ENCODE measurements around the gene GATAD2B.
"Not testable (repeated sequence)": the region's sequence is repeated elsewhere in the genome, so short reads cannot be mapped to it uniquely, and the experiment has no call there.

The GATAD2B gene

DNA sequence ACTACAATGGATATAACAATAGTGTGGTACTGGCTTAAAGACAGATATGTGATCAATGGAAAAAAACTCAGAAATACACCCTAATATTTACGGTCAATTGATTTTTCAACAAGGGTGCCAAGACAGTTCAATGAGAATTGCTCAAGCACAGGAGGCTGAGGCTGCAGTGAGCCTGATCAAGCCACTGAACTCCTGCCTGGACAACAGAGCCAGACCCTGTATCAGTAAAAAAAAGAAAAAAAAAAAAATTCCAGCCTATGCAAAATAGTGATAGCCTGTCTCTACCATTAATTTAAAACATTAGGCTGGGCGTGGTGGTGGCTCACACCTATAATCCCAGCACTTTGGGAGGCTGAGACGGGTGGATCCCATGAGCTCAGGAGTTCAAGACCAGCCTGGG is 77.6 kb downstream of the GATAD2B start:
- Histone ChIP-seq H3K36me3 (ENCODE audit: control insufficient read depth in 1 of 2, insufficient read depth in 2 of 2, low read length in 2 of 2) (no peaks in the 10 kb centered on the region), H3K9me3 (ENCODE audit: control insufficient read depth in 1 of 2, low read length in 2 of 2) (no peaks in the 10 kb centered on the region), H3K4me3 (ENCODE audit: low read depth in 1 of 2, low read length in 2 of 2) (no peak overlapping the region), H3K4me1 (ENCODE audit: control insufficient read depth in 1 of 2, insufficient read depth in 2 of 2, low read length in 2 of 2) (peaks cover 3 to 6% of the 10 kb centered on the region in 2 donors), H3K27me3 (ENCODE audit: control insufficient read depth in 1 of 2, insufficient read depth in 2 of 2, low read length in 2 of 2) (no peaks in the 10 kb centered on the region), H3K27ac (ENCODE audit: low read depth, low read length) (no peak overlapping the region), H3K9ac (ENCODE audit: low read depth in 1 of 2, low read length in 2 of 2) (no peak overlapping the region)

DNA sequence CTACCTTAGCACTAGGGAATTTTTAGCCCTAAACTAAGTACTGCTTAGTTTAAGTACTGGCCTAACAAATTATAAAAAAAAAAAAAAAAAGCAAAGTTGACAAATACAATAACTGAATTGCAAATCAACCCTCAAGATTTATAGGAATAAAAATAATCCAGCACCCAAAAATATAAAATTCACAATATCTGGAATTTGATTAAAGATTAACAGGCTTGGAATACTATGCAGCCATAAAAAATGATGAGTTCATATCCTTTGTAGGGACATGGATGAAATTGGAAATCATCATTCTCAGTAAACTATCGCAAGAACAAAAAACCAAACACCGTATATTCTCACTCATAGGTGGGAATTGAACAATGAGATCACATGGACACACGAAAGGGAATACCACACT is 78.4 kb downstream of the GATAD2B start:
- H3K9me3 ChIP-seq (ENCODE audit: control insufficient read depth in 1 of 2, low read length in 2 of 2); H3K36me3 ChIP-seq (ENCODE audit: control insufficient read depth in 1 of 2, insufficient read depth in 2 of 2, low read length in 2 of 2); H3K27me3 ChIP-seq (ENCODE audit: control insufficient read depth in 1 of 2, insufficient read depth in 2 of 2, low read length in 2 of 2); H3K27ac ChIP-seq (ENCODE audit: low read depth, low read length); H3K4me3 ChIP-seq (ENCODE audit: low read depth in 1 of 2, low read length in 2 of 2); H3K9ac ChIP-seq (ENCODE audit: low read depth in 1 of 2, low read length in 2 of 2); H3K4me1 ChIP-seq (ENCODE audit: control insufficient read depth in 1 of 2, insufficient read depth in 2 of 2, low read length in 2 of 2): not testable (repeated sequence)

DNA sequence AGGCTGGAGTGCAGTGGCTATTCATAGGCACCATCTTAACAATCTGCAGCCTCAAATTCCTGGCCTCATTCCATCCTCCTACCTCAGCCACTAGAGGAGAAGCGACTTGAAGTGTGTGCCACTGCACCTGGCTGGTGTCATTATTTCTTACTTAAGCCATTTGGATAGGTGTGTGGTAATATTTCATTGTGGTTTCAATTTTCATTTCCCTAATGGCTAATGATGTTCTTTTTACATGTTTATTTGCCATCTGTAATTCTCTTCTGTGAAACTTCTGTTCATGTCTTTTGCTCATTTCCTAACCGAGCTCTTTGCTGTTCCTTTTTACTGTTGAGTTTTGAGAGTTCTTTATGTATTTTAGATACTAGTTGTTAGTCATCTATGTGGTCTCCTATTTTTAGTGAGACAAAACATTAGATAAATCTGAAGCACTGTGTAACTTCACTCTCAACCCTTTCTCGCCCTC is 80.7 kb downstream of the GATAD2B start:
- no peak overlapping the region for H3K27ac ChIP-seq (ENCODE audit: low read depth, low read length)
- H3K27me3 ChIP-seq (ENCODE audit: control insufficient read depth in 1 of 2, insufficient read depth in 2 of 2, low read length in 2 of 2), result no peaks in the 10 kb centered on the region
- no peaks in the 10 kb centered on the region for H3K4me1 ChIP-seq (ENCODE audit: control insufficient read depth in 1 of 2, insufficient read depth in 2 of 2, low read length in 2 of 2)

DNA sequence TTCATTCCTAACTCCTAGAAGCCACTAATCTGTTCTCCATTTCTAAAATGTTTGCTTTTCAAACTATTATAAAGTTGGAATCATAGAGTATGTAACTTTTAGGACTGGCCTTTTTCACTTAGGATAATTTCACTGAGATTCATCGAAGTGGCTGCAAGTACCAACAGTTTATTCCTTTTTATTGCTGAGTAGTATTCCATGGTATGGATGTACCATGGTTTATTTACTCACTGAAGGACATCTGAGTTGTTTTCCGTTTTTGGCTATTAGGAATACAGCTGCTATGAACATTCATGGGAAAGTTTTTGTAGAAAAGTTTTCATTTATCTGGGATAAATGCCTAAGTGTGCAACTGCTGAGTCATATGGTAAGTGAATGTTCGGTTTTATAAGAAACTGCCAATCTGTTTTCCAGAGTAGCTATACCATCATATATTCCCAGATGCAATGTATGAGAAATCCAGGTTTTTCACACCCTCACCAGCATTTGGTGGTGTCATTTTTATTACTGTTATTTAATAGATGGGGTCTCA is 81.2 kb downstream of the GATAD2B start:
- H3K36me3 ChIP-seq (ENCODE audit: control insufficient read depth in 1 of 2, insufficient read depth in 2 of 2, low read length in 2 of 2), result no peaks in the 10 kb centered on the region
- no peaks in the 10 kb centered on the region for H3K9me3 ChIP-seq (ENCODE audit: control insufficient read depth in 1 of 2, low read length in 2 of 2)
- H3K4me1 ChIP-seq (ENCODE audit: control insufficient read depth in 1 of 2, insufficient read depth in 2 of 2, low read length in 2 of 2), result no peaks in the 10 kb centered on the region
- no peak overlapping the region for H3K9ac ChIP-seq (ENCODE audit: low read depth in 1 of 2, low read length in 2 of 2)
- H3K27ac ChIP-seq (ENCODE audit: low read depth, low read length), result no peak overlapping the region
- H3K27me3 ChIP-seq (ENCODE audit: control insufficient read depth in 1 of 2, insufficient read depth in 2 of 2, low read length in 2 of 2), result no peaks in the 10 kb centered on the region
- no peak overlapping the region for H3K4me3 ChIP-seq (ENCODE audit: low read depth in 1 of 2, low read length in 2 of 2)

More for the DNA sequence above, 80.7 kb downstream of the GATAD2B start:
- Histone ChIP-seq H3K36me3 (ENCODE audit: control insufficient read depth in 1 of 2, insufficient read depth in 2 of 2, low read length in 2 of 2) (no peaks in the 10 kb centered on the region), H3K9me3 (ENCODE audit: control insufficient read depth in 1 of 2, low read length in 2 of 2) (no peaks in the 10 kb centered on the region), H3K4me3 (ENCODE audit: low read depth in 1 of 2, low read length in 2 of 2) (no peak overlapping the region), H3K9ac (ENCODE audit: low read depth in 1 of 2, low read length in 2 of 2) (no peak overlapping the region)

DNA sequence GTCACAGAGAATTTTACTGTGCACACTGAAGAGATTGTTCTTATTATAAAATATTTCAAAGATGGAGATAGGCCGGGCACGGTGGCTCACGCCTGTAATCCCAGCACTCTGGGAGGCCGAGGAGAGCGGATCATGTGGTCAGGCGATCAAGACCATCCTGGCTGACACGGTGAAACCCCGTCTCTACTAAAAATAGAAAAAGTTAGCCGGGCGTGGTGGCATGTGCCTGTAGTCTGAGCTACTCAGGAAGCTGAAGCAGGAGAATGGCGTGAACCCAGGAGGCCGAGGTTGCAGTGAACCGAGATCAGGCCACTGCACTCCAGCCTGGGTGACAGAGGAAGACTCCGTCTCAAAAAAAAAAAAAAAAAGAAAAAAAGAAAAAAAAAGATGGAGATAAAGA is 82.0 kb downstream of the GATAD2B start:
- not testable (repeated sequence) for H3K27ac ChIP-seq (ENCODE audit: low read depth, low read length); H3K9ac ChIP-seq (ENCODE audit: low read depth in 1 of 2, low read length in 2 of 2); H3K27me3 ChIP-seq (ENCODE audit: control insufficient read depth in 1 of 2, insufficient read depth in 2 of 2, low read length in 2 of 2); H3K4me3 ChIP-seq (ENCODE audit: low read depth in 1 of 2, low read length in 2 of 2); H3K9me3 ChIP-seq (ENCODE audit: control insufficient read depth in 1 of 2, low read length in 2 of 2); H3K36me3 ChIP-seq (ENCODE audit: control insufficient read depth in 1 of 2, insufficient read depth in 2 of 2, low read length in 2 of 2); H3K4me1 ChIP-seq (ENCODE audit: control insufficient read depth in 1 of 2, insufficient read depth in 2 of 2, low read length in 2 of 2)

DNA sequence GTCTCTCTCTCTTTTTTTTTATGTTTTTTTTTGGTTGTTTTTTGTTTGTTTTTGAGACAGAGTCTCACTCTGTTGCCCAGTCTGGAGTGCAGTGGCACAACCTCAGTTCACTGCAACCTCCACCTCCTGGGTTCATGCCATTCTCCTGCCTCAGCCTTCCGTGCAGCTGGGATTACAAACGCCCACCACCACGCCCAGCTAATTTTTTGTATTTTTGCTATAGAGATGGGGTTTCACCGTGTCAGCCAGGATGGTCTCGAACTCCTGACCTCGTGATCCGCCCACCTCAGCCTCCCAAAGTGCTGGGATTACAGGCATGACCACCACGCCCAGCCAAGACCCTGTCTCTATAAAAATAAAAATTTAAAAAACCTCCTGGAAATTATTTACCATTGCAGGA is 88.8 kb downstream of the GATAD2B start:
- not testable (repeated sequence) for H3K27me3 ChIP-seq (ENCODE audit: control insufficient read depth in 1 of 2, insufficient read depth in 2 of 2, low read length in 2 of 2); H3K27ac ChIP-seq (ENCODE audit: low read depth, low read length); H3K9ac ChIP-seq (ENCODE audit: low read depth in 1 of 2, low read length in 2 of 2); H3K36me3 ChIP-seq (ENCODE audit: control insufficient read depth in 1 of 2, insufficient read depth in 2 of 2, low read length in 2 of 2); H3K9me3 ChIP-seq (ENCODE audit: control insufficient read depth in 1 of 2, low read length in 2 of 2); H3K4me1 ChIP-seq (ENCODE audit: control insufficient read depth in 1 of 2, insufficient read depth in 2 of 2, low read length in 2 of 2); H3K4me3 ChIP-seq (ENCODE audit: low read depth in 1 of 2, low read length in 2 of 2)

DNA sequence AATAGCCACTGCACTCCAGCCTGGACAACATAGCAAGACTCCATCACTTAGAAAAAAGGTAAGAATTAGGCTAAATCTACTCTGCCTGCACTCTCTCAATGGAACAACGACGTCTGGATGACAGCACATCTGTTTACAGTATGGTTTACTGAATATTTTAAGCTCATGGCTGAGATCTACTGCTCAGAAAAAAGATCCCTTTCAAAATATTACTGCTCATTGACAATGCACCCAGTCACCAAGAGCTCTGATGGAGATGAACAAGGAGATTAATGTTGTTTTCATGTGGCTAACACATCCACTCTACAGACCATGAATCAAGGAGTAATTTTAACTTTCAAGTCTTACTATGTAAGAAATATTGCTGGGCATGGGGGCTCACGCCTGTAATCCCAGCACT is 89.6 kb downstream of the GATAD2B start:
- H3K9me3 ChIP-seq (ENCODE audit: control insufficient read depth in 1 of 2, low read length in 2 of 2), result no peaks in the 10 kb centered on the region
- H3K27me3 ChIP-seq (ENCODE audit: control insufficient read depth in 1 of 2, insufficient read depth in 2 of 2, low read length in 2 of 2), result no peaks in the 10 kb centered on the region
- no peak overlapping the region for H3K4me3 ChIP-seq (ENCODE audit: low read depth in 1 of 2, low read length in 2 of 2)

DNA sequence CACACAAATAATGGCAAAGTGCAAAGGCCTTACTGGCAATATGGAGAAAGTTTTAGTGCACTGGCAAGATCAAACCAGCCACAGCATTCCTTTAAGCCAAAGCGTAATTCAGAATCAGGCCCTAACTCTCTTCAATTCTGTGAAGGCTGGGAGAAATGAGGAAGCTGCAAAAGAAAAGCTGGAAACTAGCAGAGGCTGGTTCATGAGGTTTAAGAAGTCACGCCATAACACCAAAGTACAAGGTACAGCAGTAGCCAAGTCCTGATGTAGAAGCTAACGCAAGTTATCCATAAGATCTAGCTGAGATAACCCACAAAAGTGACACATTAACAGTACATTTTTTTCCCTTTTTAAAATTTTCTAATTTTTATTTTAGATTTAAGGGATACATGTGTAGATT is 90.5 kb downstream of the GATAD2B start:
- no peak overlapping the region for H3K27ac ChIP-seq (ENCODE audit: low read depth, low read length)
- H3K4me3 ChIP-seq (ENCODE audit: low read depth in 1 of 2, low read length in 2 of 2), result no peak overlapping the region
- H3K36me3 ChIP-seq (ENCODE audit: control insufficient read depth in 1 of 2, insufficient read depth in 2 of 2, low read length in 2 of 2), result peaks cover 4 to 10% of the 10 kb centered on the region in 2 donors
- H3K4me1 ChIP-seq (ENCODE audit: control insufficient read depth in 1 of 2, insufficient read depth in 2 of 2, low read length in 2 of 2), result peaks cover 0 to 9% of the 10 kb centered on the region in 2 donors
- H3K27me3 ChIP-seq (ENCODE audit: control insufficient read depth in 1 of 2, insufficient read depth in 2 of 2, low read length in 2 of 2), result no peaks in the 10 kb centered on the region
- H3K9ac ChIP-seq (ENCODE audit: low read depth in 1 of 2, low read length in 2 of 2), result no peak overlapping the region
- H3K9me3 ChIP-seq (ENCODE audit: control insufficient read depth in 1 of 2, low read length in 2 of 2), result no peaks in the 10 kb centered on the region

More for the DNA sequence above, 89.6 kb downstream of the GATAD2B start:
- Histone ChIP-seq H3K9ac (ENCODE audit: low read depth in 1 of 2, low read length in 2 of 2) (no peak overlapping the region), H3K36me3 (ENCODE audit: control insufficient read depth in 1 of 2, insufficient read depth in 2 of 2, low read length in 2 of 2) (peaks cover 0 to 1% of the 10 kb centered on the region in 2 donors), H3K4me1 (ENCODE audit: control insufficient read depth in 1 of 2, insufficient read depth in 2 of 2, low read length in 2 of 2) (peaks cover 0 to 9% of the 10 kb centered on the region in 2 donors), H3K27ac (ENCODE audit: low read depth, low read length) (no peak overlapping the region)

DNA sequence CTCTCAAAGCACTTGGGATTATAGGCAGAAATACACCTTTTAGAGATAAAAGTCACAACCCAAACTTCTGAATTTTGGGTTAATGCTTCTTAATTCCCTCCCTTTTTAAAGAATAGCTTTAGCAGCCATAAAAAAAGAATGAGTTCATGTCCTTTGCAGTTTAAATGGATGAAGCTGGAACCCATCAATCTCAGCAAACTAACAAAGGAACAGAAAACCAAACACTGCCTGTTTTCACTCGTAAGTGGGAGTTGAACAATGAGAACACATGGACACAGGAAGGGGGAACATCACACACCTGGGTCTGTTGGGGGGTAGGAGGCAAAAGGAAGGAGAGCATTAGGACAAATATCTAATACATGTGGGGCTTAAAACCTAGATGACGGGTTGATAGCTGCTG is 91.7 kb downstream of the GATAD2B start:
- peaks cover 4 to 19% of the 10 kb centered on the region in 2 donors for H3K36me3 ChIP-seq (ENCODE audit: control insufficient read depth in 1 of 2, insufficient read depth in 2 of 2, low read length in 2 of 2)
- H3K27me3 ChIP-seq (ENCODE audit: control insufficient read depth in 1 of 2, insufficient read depth in 2 of 2, low read length in 2 of 2), result no peaks in the 10 kb centered on the region
- no peaks in the 10 kb centered on the region for H3K9me3 ChIP-seq (ENCODE audit: control insufficient read depth in 1 of 2, low read length in 2 of 2)
- H3K4me1 ChIP-seq (ENCODE audit: control insufficient read depth in 1 of 2, insufficient read depth in 2 of 2, low read length in 2 of 2), result peaks cover 0 to 9% of the 10 kb centered on the region in 2 donors
- H3K4me3 ChIP-seq (ENCODE audit: low read depth in 1 of 2, low read length in 2 of 2), result no peak overlapping the region
- no peak overlapping the region for H3K27ac ChIP-seq (ENCODE audit: low read depth, low read length)
- no peak overlapping the region for H3K9ac ChIP-seq (ENCODE audit: low read depth in 1 of 2, low read length in 2 of 2)

DNA sequence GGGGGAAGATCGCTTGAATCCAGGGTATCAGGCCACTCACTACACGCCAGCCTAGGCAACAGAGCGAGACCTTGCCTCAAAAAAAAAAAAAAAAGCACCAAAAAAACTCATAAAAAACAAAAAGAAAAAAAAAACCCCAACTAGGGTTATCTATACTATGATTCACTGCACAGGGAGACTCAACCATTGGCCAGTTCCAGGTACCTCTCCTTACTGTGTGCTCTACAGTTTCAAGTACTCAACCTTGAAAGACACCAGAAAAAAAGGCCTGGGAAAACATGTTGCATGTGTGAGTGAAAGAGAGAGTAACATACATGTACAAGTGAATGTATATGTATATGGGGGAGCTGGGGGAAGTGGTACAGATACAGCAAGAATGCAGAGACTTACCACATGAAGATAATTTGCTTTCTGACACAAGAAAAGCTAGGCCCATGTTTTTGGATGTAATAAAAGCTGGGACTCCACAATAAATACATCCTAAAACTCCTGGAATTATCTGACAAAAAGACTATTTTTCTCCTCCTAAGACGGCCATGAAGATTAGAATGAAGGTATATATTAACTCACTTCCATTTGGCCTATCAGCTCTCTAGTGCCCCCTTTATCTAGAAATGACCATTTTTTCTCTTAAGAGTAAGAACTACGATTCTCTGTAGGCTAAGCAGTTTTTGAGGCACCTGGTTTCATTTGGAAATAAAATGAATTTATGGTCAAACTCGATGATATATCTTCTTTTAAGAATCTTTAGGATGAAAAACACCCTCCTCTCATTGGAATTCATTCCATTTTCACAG is 95.4 kb downstream of the GATAD2B start:
- Histone ChIP-seq H3K4me3 (ENCODE audit: low read depth in 1 of 2, low read length in 2 of 2) (no peak overlapping the region), H3K36me3 (ENCODE audit: control insufficient read depth in 1 of 2, insufficient read depth in 2 of 2, low read length in 2 of 2) (peaks cover 7 to 29% of the 10 kb centered on the region in 2 donors)

More for the DNA sequence above, 95.4 kb downstream of the GATAD2B start:
- Histone ChIP-seq H3K9ac (ENCODE audit: low read depth in 1 of 2, low read length in 2 of 2) (no peak overlapping the region), H3K27me3 (ENCODE audit: control insufficient read depth in 1 of 2, insufficient read depth in 2 of 2, low read length in 2 of 2) (no peaks in the 10 kb centered on the region), H3K27ac (ENCODE audit: low read depth, low read length) (no peak overlapping the region), H3K9me3 (ENCODE audit: control insufficient read depth in 1 of 2, low read length in 2 of 2) (no peaks in the 10 kb centered on the region), H3K4me1 (ENCODE audit: control insufficient read depth in 1 of 2, insufficient read depth in 2 of 2, low read length in 2 of 2) (peaks cover 0 to 3% of the 10 kb centered on the region in 2 donors)

Data from duodenal mucosa (tissue), 2 donors.